ENCODE measurements around the gene NFKB2.
A peak's percentile ranks its signal among the peaks of the same experiment; 100 is the strongest.

NFKB2 gene

DNA sequence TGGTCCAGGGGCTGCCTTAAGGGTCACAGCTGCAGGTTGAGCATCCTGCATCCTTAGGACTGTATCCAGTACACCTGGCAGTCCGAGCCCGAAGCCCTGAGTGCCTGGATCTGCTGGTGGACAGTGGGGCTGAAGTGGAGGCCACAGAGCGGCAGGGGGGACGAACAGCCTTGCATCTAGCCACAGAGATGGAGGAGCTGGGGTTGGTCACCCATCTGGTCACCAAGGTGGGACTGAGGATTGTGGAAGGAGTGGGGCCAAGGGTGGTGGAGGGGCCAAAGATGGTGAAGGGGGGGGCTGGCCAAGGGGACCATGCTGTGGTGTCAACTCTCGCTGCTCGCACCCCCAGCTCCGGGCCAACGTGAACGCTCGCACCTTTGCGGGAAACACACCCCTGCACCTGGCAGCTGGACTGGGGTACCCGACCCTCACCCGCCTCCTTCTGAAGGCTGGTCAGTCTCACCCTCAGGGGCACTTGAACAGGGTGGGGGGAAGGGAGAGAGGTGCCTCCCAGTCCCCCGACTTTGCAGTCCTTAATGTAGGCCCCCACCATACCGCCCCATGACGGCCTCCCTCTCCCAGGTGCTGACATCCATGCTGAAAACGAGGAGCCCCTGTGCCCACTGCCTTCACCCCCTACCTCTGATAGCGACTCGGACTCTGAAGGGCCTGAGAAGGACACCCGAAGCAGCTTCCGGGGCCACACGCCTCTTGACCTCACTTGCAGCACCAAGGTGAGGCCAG lies 5.3 kb downstream of the NFKB2 start:
- H3K27ac Mint-ChIP-seq: no peak overlapping the region
- peaks cover 10% of the 10 kb centered on the region for H3K4me1 Mint-ChIP-seq
- H3K36me3 Mint-ChIP-seq (ENCODE audit: low read depth): no peaks in the 10 kb centered on the region
- peak overlapping the region in 1 of 3 experiments; percentile 49 for H3K4me3 Mint-ChIP-seq
- H3K9me3 Mint-ChIP-seq: no peaks in the 10 kb centered on the region
- H3K27me3 Mint-ChIP-seq (ENCODE audit: low read depth): no peaks in the 10 kb centered on the region
- TF ChIP-seq, protein P1, sequence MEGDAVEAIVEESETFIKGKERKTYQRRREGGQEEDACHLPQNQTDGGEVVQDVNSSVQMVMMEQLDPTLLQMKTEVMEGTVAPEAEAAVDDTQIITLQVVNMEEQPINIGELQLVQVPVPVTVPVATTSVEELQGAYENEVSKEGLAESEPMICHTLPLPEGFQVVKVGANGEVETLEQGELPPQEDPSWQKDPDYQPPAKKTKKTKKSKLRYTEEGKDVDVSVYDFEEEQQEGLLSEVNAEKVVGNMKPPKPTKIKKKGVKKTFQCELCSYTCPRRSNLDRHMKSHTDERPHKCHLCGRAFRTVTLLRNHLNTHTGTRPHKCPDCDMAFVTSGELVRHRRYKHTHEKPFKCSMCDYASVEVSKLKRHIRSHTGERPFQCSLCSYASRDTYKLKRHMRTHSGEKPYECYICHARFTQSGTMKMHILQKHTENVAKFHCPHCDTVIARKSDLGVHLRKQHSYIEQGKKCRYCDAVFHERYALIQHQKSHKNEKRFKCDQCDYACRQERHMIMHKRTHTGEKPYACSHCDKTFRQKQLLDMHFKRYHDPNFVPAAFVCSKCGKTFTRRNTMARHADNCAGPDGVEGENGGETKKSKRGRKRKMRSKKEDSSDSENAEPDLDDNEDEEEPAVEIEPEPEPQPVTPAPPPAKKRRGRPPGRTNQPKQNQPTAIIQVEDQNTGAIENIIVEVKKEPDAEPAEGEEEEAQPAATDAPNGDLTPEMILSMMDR (IDR thresholded peaks at IDR 0.05; ENCODE audit: unreplicated experiment in 3 of 3): no peak

DNA sequence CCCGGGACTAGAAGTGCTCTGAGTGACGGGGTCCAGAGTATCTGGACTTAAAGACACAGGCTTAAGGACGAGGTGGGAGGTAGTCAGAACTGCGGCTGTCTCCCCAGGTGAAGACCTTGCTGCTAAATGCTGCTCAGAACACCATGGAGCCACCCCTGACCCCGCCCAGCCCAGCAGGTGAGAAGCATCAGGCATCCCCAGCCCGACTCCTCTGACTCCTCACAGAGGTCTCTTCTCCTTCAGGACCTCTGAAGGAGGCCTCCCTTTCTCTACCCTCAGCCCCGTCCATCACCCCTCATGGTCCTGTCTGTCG lies 5.8 kb downstream of the NFKB2 start:
- no peaks in the 10 kb centered on the region for H3K36me3 Mint-ChIP-seq (ENCODE audit: low read depth)
- no peaks in the 10 kb centered on the region for H3K27me3 Mint-ChIP-seq (ENCODE audit: low read depth)
- H3K4me3 Mint-ChIP-seq: no peak overlapping the region
- TF ChIP-seq, protein P1 (IDR thresholded peaks at IDR 0.05; ENCODE audit: unreplicated experiment in 3 of 3): no peak
- no peak overlapping the region for H3K27ac Mint-ChIP-seq
- peaks cover 7% of the 10 kb centered on the region for H3K4me1 Mint-ChIP-seq
- no peaks in the 10 kb centered on the region for H3K9me3 Mint-ChIP-seq

DNA sequence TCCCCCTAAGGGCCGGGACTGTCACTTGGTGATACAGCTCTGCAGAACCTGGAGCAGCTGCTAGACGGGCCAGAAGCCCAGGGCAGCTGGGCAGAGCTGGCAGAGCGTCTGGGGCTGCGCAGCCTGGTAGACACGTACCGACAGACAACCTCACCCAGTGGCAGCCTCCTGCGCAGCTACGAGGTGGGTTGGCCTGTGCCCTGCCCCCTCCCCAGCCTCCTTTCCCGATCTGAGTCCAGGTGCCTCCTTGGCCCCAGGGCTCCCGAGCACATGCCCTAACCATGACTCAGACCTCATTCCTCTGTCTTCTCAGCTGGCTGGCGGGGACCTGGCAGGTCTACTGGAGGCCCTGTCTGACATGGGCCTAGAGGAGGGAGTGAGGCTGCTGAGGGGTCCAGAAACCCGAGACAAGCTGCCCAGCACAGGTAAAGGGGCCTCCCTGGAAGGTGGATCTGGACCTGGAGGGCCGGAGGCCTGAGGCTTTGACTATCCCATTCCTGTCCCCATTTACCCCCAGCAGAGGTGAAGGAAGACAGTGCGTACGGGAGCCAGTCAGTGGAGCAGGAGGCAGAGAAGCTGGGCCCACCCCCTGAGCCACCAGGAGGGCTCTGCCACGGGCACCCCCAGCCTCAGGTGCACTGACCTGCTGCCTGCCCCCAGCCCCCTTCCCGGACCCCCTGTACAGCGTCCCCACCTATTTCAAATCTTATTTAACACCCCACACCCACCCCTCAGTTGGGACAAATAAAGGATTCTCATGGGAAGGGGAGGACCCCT lies 6.4 kb downstream of the NFKB2 start:
- Mint-ChIP-seq H3K9me3 (no peaks in the 10 kb centered on the region), H3K4me1 (peaks cover 10% of the 10 kb centered on the region), H3K4me3 (no peak overlapping the region), H3K27me3 (ENCODE audit: low read depth) (peaks cover 4% of the 10 kb centered on the region), H3K36me3 (ENCODE audit: low read depth) (no peaks in the 10 kb centered on the region), H3K27ac (no peak overlapping the region)
- TF ChIP-seq, protein P1 (IDR thresholded peaks at IDR 0.05; ENCODE audit: unreplicated experiment in 3 of 3): no peak

DNA sequence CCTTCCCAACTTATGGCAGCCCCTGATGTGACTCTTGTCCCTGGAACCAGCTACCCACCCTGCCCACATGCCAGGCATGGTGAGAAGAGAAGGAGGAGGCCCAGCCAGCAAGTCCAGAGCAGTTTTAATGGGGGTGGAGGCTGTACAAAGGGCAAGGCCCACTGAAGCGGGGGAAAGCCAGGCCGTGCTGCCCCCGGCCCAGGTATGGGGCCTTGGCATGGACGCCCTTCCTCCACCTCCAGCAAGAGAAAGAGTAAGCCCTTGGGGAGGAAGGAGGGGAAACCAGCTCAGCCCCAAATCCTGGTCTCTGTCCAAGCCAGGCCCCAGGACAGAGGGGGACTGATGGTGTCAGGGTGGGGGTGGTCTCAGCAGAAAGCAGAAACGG lies 7.0 kb downstream of the NFKB2 start:
- Mint-ChIP-seq H3K4me1 (peaks cover 12% of the 10 kb centered on the region), H3K27ac (no peak overlapping the region), H3K4me3 (no peak overlapping the region), H3K27me3 (ENCODE audit: low read depth) (peaks cover 10% of the 10 kb centered on the region), H3K9me3 (no peaks in the 10 kb centered on the region), H3K36me3 (ENCODE audit: low read depth) (no peaks in the 10 kb centered on the region)
- TF ChIP-seq, protein P1 (IDR thresholded peaks at IDR 0.05; ENCODE audit: unreplicated experiment in 3 of 3): no peak

DNA sequence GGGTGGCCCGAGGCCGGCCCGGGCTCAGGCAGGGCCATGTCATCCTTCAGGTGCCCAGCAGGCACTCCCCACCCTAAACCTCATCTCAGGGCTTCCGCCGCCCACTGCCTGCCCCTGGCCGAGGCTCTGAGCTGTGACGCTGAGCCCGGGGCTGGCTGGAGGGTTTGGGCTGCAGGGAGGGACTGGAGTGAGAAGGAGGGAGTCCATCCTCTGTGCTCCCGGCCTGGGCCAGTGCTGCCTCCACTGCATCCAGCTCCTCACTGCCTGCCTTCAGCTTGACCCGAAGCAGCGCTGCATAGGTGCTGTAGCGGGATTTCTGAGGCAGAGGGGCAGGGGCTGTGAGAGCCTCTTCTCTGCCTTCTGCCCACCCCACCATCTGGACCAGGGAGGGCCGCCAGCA lies 7.6 kb downstream of the NFKB2 start:
- no peaks in the 10 kb centered on the region for H3K36me3 Mint-ChIP-seq (ENCODE audit: low read depth)
- no peaks in the 10 kb centered on the region for H3K9me3 Mint-ChIP-seq
- no peak overlapping the region for H3K4me3 Mint-ChIP-seq
- TF ChIP-seq, protein P1 (IDR thresholded peaks at IDR 0.05; ENCODE audit: unreplicated experiment in 3 of 3): no peak
- H3K27ac Mint-ChIP-seq: no peak overlapping the region
- H3K4me1 Mint-ChIP-seq: peaks cover 12% of the 10 kb centered on the region
- H3K27me3 Mint-ChIP-seq (ENCODE audit: low read depth): peaks cover 15% of the 10 kb centered on the region
